MV-4-11 (cell line): ENCODE data around the gene PITPNM2.
"Not testable (repeated sequence)": the region's sequence is repeated elsewhere in the genome, so short reads cannot be mapped to it uniquely, and the experiment has no call there.

ENCODE experiments used
- DNase-seq: peaks from one replicate; lab custom pipeline; 2025; lab: John Stamatoyannopoulos, UW

Gene PITPNM2

DNA sequence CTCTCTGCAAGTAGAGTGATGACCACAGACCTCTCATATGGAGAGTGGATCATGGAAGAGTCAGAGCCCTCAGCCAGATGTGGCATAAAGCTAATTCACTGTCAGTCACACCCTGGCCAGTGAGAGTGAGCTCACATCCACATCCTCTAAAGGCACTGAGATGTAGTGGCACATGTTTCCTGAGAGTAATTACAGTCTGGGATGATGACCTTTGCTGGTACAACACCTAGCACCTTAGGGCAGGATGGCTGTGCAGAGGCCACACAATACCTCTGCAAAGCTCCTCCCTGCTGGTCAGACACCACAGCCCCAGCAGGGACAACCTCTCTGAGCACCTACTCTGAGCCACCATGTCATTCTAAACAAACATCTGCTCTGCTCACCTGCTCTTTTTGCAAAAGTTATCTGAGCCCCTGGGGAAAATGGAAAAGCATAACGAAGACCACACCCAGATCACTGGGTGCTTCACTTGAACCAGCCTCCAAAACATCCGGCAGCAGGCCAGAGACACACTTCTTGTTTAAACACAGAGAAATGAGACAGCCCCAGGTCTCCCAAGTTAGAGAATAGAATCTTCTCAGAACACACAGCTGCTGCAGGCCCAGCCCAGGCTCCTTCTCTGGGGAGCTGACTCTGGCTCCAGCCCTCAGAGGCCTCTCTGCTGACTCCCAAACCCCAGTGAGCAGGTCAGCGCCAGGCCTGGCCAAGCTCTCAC lies 30.3 kb downstream of the PITPNM2 start:
- no peak for DNase-seq

DNA sequence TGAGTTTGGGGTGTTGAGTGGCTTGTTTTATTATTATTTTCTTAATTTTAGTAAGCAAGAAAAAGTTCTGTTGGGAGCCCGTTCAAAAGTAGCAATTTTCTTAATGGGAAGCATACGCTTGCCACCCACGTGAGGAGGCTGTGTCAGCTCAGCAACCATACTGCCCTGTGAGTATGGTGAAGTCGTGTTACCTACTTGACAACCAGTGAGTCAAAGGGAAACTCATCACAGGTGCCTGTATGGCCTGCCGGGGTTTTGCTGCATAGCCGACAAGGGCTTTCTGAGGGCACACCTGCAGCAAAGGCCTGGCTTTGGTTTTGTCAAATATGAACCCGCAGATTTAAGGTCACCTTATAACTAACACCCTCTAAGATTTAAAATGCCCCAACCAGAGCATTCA lies 31.1 kb downstream of the PITPNM2 start:
- DNase-seq: no peak

DNA sequence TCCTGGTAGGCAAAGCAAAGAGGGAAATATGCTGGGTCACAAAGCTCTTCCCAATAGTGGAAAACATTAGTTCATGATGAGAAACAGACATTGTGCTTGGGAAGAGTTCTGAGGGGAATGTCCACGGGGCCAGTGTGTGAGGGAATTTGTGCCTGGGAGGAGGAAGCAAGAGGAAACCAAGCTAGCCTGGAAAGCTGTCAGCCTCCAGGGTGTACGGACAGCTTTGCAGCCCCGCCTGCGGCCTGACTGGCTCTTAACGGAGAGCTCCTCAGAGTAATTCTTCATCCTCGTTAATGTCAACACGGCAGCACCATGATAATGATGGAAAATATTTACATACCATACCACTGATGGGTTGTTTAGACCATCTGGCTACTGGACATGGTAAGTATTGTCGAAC lies 32.4 kb downstream of the PITPNM2 start:
- no peak for DNase-seq

DNA sequence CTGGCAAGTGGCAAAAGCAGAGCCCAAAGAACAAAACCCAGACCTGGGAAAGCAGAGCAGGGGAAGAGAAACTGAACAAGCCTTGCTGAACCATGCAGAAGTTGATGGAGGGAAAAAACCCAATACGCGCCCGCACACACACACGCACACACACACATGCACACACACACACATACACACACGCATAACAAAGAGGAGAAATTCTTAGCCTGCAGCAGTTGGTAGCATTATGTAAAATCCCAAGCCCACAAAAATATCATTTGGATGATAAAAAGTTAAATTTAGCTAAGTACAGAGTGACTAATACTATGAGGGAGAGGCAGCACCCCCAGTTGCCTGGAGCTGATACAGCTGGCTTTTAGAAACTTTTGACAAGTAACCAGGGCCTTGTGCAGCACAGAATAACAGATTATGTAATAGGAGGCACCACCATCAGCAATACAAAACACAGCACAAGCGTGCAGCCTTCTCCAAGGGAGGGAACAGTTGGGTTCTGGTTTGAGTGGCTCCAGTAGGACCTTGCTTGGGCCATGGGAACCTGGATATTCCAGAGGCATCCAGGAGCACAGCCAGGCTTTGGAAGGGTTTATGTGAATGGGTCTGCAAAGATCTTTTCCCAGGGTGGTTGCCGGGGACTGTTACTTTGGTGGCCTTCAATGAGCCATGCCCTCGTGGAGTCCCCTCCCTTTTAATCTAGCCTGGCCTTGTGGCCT lies 35.3 kb downstream of the PITPNM2 start:
- peak; percentile 85 for DNase-seq

DNA sequence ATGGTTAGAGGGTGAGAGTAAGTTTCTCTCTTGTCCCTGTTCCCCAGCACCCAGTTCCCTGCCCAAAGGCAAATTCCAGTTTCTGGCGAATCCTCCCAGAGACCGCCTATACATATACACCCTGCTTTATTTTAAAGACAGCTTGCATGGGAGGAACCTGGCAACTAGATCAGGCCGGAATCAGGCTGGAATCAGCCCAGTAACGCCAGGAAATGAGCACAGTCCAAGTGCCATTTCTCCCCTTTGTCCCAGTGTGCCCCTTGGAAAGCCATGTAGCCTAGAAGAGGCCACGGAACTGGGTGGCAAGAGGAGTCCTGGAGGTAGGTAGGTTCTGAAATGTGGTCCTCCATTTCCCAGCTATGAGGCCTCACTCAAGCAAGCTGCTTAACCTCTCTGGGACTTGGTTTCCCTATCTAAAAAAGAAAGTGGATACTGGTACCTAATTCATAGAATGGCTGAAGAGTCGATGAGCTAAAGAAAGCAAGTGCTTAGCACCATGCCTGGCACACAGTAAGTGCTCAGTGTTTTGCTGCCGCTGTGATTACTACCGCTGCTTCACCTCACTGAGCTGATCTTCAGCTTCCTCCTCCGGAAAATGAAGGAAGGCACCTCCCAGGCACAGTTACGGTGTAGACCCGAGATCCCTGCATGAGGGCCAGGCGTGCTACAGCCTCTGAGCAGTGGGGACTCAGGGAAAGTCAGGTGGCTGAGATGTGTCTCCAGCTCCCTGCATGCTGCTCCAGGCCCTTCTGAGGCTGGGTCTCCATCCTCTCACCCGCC lies 36.4 kb downstream of the PITPNM2 start:
- DNase-seq: no peak

DNA sequence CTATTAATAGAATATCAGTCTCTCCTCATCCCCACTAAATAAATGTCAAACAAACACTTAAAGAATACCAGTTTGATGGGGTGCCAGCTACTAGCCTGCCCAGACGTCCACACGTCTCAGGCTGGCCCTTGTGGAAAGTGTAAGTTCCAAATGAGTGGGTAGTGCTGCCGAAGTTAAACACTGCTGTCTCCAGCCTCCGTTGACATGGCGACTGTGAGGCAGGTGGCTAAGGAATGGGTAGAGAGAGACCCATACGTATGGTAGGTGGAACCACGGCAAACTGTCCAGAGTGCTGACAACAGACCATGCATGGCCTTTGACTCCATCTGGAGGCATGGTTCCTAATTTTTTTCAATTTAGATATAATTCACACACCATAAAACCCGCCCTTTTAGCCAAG lies 37.9 kb downstream of the PITPNM2 start:
- no peak for DNase-seq

DNA sequence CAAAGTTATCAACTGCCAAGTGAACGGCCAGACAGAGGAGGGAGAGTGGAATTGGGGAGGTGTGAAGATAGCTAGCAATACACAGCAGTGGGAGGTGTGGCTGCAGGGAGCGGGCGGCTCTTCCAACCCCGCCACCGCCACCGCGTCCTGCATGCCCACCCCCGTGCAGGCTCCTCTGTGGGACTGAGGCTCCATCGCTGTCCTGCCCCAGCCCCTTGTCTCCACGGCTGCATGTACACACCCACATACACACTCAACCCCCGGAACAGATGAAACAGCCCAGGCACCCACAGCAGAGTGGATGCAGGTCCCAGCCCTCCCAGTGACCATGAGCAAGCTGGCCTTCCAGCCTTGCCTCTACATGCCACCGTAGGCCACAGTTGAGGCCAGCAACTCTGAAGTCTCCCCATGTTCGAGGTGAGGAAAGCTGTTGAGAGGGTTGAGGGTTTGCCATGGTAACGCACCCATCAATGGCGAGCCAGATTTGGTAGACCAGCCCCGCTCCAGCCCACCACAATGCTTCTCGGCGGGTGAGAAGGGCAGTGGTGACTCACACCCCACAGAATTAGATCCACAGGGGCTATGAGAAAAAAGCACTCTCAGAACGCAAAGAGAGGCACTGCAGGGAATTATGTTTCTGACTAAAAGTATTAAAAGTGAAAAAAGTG lies 39.3 kb downstream of the PITPNM2 start:
- DNase-seq: peak; percentile 47

DNA sequence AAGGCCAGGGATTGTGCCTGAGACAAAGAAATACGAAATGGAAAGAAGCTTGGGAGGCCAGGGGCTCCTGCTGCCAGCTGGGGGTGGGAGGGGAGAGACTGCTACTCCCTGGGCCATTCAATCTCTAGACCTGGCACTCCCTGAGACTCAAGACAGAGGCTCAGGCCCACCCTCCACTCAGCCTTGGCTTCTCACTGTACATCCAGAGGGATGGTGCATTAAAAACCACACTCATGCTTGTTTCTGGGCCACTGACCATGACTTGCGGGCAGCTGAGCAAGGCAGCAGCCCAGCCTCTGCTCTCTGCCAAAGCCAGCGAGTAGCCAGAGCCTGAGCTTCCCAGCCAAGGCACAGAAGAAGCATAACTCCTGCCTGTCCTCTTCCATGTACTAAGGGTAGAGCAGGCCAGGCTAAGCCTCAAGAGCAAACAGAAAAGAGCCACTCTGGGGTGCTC lies 41.5 kb downstream of the PITPNM2 start:
- no peak for DNase-seq

DNA sequence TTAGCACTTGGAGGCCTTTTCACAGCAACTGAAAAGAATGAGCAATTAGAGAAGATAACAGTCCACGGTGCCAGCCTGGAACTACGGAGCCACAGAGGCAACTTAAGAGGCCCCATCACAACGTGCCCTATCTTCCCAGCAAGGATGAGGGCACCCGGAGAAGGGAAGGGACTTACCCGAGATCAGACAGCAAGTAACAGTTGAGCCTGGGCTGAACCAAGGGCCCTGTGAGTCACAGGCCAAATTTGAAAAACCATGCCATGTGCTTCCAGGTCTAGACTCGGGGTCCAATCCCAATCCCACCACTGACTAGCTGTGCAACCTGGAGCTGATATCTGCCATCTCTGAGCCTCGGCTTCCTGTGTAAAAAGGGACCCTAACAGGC lies 42.2 kb downstream of the PITPNM2 start:
- DNase-seq: no peak

DNA sequence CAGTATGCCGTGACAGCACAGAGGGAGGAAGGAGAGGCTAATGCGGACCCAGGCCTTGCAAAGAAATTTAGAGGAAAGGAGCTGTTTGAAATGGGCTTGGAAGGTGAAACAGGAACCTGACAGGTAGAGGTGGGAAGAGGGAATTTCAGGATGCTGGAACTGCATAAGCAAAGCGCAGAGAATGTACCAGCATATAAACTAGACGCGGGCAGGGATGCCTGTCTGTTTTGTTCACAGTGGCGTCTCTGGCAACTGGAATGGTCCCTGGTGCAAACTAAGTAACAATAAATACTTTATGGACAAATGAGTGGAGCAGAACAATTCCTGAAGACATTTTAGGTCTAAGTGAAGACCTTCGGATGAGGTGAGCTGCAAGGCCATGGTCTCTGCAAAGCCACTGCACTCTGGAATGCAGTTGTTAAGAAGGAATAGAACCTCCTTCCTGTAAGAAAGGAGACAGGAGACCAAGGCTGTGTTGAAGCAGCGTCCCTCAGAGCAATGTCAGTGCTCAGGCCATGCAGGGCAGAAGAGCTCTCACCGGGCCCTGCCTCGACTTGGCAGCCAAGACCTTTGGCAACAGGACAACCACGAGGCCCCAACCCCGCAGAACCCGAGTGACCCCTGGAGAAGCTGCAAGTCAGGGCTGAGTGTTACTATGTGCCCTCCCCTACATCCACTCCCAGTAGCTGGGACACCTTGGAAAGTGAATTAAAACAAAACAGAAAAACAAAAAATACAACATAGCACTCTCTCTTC lies 42.8 kb downstream of the PITPNM2 start:
- DNase-seq: no peak

DNA sequence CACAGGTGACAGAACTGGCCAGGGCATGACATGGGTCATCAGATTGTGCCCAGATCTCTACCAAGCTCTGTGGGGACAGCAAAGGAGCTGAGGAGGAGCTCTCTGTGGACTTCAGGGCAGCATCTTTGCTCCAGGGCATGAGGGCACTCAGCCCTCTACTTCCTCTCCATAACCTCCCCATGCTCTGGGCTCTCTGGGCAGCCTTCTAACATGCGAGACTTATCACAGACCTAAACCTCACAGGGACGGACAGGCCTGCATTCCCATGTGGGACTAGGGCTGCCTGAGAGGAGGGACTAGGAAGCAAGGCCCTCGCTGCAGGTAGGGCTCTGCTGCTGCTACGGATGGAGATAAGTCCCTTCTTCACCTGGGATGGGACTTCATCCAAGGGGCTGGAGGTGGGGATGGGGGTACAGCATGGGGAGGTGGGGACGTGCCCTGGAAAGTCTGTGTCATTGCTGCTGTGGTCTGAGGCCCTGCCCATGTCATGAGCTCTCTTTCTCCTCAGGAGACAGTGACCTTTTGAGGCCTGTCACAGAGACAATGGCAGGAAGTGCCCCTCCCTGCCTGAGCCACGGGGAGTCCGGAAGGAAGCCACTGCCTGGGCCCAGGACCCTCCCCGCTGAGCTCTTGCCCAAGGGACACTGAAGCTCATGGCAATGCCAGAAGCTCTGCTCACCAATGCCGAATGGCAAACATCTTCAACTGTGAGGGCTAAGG lies 44.1 kb downstream of the PITPNM2 start:
- peak; percentile 83 for DNase-seq

DNA sequence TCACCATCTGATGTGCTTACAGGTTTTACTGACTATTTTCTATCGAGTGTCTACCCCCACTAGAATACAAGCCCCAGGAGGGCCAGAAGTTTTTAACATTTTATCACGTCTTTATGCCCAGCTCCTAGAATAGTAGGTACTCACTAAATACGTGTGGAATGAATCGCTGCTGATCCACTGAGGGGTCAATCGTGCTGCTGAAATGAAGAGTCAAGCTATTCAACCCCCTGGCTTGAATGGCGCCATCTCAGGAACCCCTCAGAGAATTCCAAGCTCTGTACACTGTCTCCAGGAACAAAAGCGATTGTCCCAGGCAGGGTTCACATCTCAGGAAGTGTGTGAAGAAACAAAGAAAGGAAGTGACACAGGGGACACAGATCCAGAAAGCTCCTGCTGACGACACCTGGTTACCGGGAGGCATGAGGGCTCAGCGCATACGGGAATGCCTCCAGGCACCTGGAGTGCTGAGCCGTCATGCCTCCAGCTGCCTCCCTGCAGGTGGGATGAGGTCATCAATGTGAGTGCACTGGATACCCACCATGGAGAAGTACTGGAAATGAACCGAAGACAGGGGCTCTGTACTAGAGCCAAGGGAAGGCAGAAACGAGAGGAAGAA lies 45.6 kb downstream of the PITPNM2 start:
- DNase-seq: no peak

DNA sequence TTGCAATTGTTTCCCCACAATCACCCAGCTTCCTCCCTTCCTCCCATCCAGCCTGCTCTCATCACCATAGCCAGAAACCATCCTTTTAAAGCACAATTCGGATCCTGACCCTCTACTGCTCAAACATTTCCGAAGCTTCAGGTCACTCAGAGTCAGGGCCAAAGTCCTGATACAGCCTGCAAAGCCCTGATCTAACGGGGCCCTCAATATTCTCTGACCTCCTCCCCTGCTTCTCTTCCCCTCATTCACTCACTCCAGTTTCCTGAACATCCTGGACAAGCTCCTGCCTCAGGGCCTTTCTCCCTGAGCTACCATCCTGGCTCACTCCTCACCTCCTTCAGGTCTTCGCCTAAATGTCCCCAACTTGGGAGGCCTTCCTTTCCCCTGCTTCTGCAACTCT lies 46.1 kb downstream of the PITPNM2 start:
- DNase-seq: no peak

DNA sequence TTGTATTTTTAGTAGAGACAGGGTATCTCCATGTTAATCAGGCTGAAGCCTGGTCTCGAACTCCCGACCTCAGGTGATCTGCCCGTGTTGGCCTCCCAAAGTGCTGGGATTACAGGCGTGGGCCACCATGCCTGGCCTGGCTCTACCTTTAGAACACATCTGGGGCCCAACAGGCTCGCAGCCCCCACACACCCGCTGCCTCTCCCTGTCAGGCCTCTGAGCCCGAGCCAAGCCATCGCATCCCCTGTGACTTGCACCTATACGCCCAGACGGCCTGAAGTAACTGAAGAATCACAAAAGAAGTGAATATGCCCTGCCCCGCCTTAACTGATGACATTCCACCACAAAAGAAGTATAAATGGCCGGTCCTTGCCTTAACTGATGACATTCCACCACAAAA lies 46.8 kb downstream of the PITPNM2 start:
- DNase-seq: not testable (repeated sequence)

DNA sequence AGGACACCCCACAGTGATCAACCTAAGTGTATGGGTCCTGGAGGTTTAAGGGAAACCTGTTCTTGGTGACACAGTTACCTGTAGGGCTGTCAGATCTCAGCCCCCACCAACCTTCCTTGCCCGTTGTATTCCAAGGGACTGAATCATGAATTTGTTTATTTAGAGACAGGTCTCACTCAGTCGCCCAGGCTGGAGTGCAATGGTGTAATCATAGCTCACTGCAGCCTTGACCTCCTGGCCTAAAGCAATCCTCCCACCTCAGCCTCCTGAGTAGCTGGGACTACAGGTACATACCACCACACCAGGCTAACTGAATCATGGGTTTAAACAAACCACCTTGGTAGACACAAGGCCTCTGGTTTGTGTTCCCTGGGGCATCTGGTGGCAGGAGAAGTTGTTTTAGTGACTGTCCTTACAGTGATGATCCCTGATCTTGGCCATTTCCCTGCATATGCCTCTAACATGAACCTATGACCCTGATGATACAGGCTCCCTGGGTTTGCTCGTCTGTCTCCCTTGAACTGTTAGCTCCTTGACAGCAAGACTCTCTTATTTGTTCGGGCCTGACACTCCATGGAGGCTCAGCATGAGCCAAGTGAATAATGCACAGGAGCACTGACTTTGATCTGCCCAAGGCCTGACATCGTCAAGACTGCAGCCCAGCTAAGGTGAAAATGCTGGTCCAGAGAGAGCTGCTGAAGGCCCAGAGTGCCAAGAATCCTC lies 47.9 kb downstream of the PITPNM2 start:
- no peak for DNase-seq

DNA sequence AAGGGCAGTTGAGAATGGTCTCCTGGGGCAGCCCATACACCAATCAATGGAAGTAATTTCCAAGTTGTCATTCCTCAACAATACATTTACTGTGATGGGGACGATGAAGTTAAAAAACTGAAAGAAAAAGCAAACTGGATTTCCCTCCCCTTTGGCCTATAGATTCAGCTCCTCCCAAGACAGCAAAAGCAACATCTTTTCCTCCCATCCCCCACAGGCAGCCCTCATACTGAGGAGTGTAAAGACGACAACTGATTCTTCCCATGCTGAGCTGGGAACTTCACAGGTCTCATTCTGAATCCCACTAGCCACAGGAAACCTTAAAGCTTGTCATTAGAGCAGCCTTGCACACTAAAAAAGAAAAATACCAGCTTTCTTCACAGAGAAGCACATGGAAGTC lies 48.5 kb downstream of the PITPNM2 start:
- DNase-seq: no peak

DNA sequence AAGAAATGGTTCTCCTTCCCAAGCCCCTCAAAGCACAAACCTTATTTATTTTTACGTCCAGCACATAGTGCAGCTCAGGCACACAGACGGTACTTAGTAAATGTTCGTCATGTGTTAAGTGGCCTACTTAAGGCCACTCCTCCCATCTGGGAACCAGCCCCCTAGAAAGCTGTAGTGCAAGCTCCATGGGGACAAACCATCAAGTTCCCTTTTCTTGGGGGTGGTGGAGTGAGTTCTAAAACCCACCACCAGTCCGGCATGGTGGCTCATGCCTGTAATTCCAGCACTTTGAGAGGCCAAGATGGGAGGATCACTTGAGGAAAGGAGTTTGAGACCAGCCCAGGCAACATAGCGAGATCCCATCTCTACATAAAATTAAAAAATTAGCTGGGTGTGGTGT lies 49.4 kb downstream of the PITPNM2 start:
- DNase-seq: peak; percentile 50
